NCI-H2081 (cell line): ENCODE results near the gene ACAD11.

Experiments
- DNase-seq, 2 experiments: peaks; one replicate each; lab custom pipeline; 2025; lab: John Stamatoyannopoulos, UW

ACAD11 gene

GRCh38 chr3:132659365-132660051 lies at the start of gene ACAD11:
Gene ACAD11 (minus strand): TSS chr3:132659809. CDS start chr3:132659751, 58 bp downstream.
- peak; percentile 74 to 83 for DNase-seq

- no peak for DNase-seq
Measured at GRCh38 chr3:132703733-132704132, 44.1 kb upstream of the ACAD11 start.

- DNase-seq: no peak
Measured at GRCh38 chr3:132695422-132695821, 35.8 kb upstream of the ACAD11 start.

- DNase-seq: peak; percentile 20 to 63
Measured at GRCh38 chr3:132694991-132695390, 35.4 kb upstream of the ACAD11 start.

- DNase-seq: no peak
Measured at GRCh38 chr3:132690040-132690439, 30.4 kb upstream of the ACAD11 start.

- no peak for DNase-seq
Measured at GRCh38 chr3:132682201-132682600, 22.6 kb upstream of the ACAD11 start.

GRCh38 chr3:132681421-132681820 lies 21.8 kb upstream of the ACAD11 start:
- no peak for DNase-seq

- DNase-seq: no peak
Measured at GRCh38 chr3:132679911-132680310, 20.3 kb upstream of the ACAD11 start.

- no peak for DNase-seq
Measured at GRCh38 chr3:132675408-132675807, 15.8 kb upstream of the ACAD11 start.

GRCh38 chr3:132669256-132669777 lies 9.7 kb upstream of the ACAD11 start:
- no peak for DNase-seq

GRCh38 chr3:132665230-132665745 lies 5.7 kb upstream of the ACAD11 start:
- DNase-seq: no peak

- DNase-seq: no peak
Measured at GRCh38 chr3:132662212-132662611, 2.6 kb upstream of the ACAD11 start.

GRCh38 chr3:132661101-132661500 lies 1.5 kb upstream of the ACAD11 start:
- no peak for DNase-seq

GRCh38 chr3:132660811-132661070 lies 1.1 kb upstream of the ACAD11 start:
- no peak for DNase-seq

- peak; percentile 65 to 83 for DNase-seq
Measured at GRCh38 chr3:132660052-132660810, 622 bp upstream of the ACAD11 start, which contains the start of gene UBA5. Gene UBA5 (plus strand): TSS chr3:132660329. CDS start chr3:132660538, 209 bp downstream.

- DNase-seq: peak; percentile 45 to 69
Measured at GRCh38 chr3:132659000-132659364, 627 bp downstream of the ACAD11 start.

- DNase-seq: no peak
Measured at GRCh38 chr3:132657869-132658747, 1.5 kb downstream of the ACAD11 start.

GRCh38 chr3:132655471-132655870 lies 4.1 kb downstream of the ACAD11 start:
- no peak for DNase-seq

GRCh38 chr3:132654721-132655120 lies 4.9 kb downstream of the ACAD11 start:
- no peak for DNase-seq

GRCh38 chr3:132654190-132654589 lies 5.4 kb downstream of the ACAD11 start:
- DNase-seq: peak in 1 of 2 experiments; percentile 72

- no peak for DNase-seq
Measured at GRCh38 chr3:132652640-132653270, 6.9 kb downstream of the ACAD11 start.

- no peak for DNase-seq
Measured at GRCh38 chr3:132650153-132650552, 9.5 kb downstream of the ACAD11 start.
